Small intestine (tissue), 4 donors: ENCODE results near the gene UQCRHL. TPM values are rescaled to one million over a fixed set of nuclear protein-coding genes. Genes with fewer than 3 reads are reported as not detected.

Source experiments
- polyA plus RNA-seq, 4 donors: library from polyadenylated mRNA; stranded (reverse) in 3 of 4; unstranded in 1 of 4; fragments of 200-250 nt in 3 of 4; fragments of 120-200 nt in 1 of 4; gene quantifications; one replicate each; pipeline versions ENCODE4 v1.2.1 to v1.2.3, GENCODE V29; 2013
- donor health status: healthy with polysubstance abuse.
- donor health status: Bipolar disorder and iron deficiency.
- donor health status: healthy.

UQCRHL gene
- polyA plus RNA-seq, 4 donors: 2.7 to 4.7 (median 3.7) TPM

Other genes with a start within 250 kb of the UQCRHL start
- gene AGMAT, start 222.6 kb downstream of the UQCRHL start, polyA plus RNA-seq: 10 to 100 TPM; 18.9 to 66.5 (median 27.2) TPM
- 10 to 100 TPM in 2 of 4 donors, 1 to 10 TPM in 2; 4.3 to 34.7 (median 9.7) TPM for gene DDI2, start 190.2 kb downstream of the UQCRHL start, polyA plus RNA-seq
- gene PLEKHM2, start 123.3 kb downstream of the UQCRHL start, polyA plus RNA-seq: 10 to 100 TPM; 18.6 to 29.0 (median 23.8) TPM
- gene SLC25A34, start 71.4 kb downstream of the UQCRHL start, polyA plus RNA-seq: 10 to 100 TPM in 3 of 4 donors, 1 to 10 TPM in 1; 3.2 to 51.2 (median 24.8) TPM
- 10 to 100 TPM; 25.3 to 61.3 (median 36.5) TPM for gene TMEM82, start 65.2 kb downstream of the UQCRHL start, polyA plus RNA-seq
- 100 to 1,000 TPM in 3 of 4 donors, 10 to 100 TPM in 1; 76.2 to 371 (median 159) TPM for gene FBLIM1, start 48.9 kb downstream of the UQCRHL start, polyA plus RNA-seq
- 10 to 100 TPM; 12.2 to 48.8 (median 15.9) TPM for gene SPEN, start 40.1 kb upstream of the UQCRHL start, polyA plus RNA-seq
- 10 to 100 TPM; 18.7 to 89.2 (median 49.9) TPM for gene ZBTB17, start 168.5 kb upstream of the UQCRHL start, polyA plus RNA-seq
- gene SRARP, start 196.6 kb upstream of the UQCRHL start, polyA plus RNA-seq: not detected
- 10 to 100 TPM in 2 of 4 donors, 1 to 10 TPM in 2; 1.1 to 63.5 (median 14.1) TPM for gene HSPB7, start 210.4 kb upstream of the UQCRHL start, polyA plus RNA-seq
- gene CLCNKA, start 214.4 kb upstream of the UQCRHL start, polyA plus RNA-seq: under 1 TPM in 3 of 4 donors, not detected in 1; 0.06 to 0.22 (median 0.21) TPM
- gene CLCNKB, start 236.1 kb upstream of the UQCRHL start, polyA plus RNA-seq: under 1 TPM in 2 of 4 donors, not detected in 2; 0.04 to 0.19 TPM